ENCODE measurements around the gene WFIKKN1. TPM values are rescaled to one million over a fixed set of nuclear protein-coding genes. Genes with fewer than 3 reads are reported as not detected.

WFIKKN1 gene
- total and polyA plus RNA-seq, 11 donors: 0.15 to 1.1 (median 0.29) TPM

GRCh38 chr16:583470-583814, 47.3 kb upstream of the WFIKKN1 start:
- Histone ChIP-seq H3K4me1 (peaks cover 4 to 51% (median 18%) of the 10 kb centered on the region in 12 donors), H3K36me3 (peaks cover 0 to 8% (median 0%) of the 10 kb centered on the region in 9 donors), H3K4me3 (no peak overlapping the region), H3K9me3 (no peaks in the 10 kb centered on the region), H3K27me3 (no peaks in the 10 kb centered on the region), H3K27ac (peak overlapping the region in 3 of 12 donors; percentile 24 to 67 (median 60))
- WGBS, 4 donors: 57 to 69% (median 59%) methylated on average over 8 to 16 of the region's 16 CpGs
- no peak for ATAC-seq
- intact Hi-C loops (cut with DNase I): loop anchor here in 5 of 10 donors (5.0 to 10.0 kb wide), 3 partner anchors 61 to 79 kb away; partner anchors contain the start of genes MCRIP2 (in 2 of the 5) and WDR90 (in 2 of the 5)
- TF ChIP-seq POLR2A (IDR thresholded peaks at IDR 0.05) (no peak), CTCF (IDR thresholded peaks at IDR 0.05) (no peak)
- DNase-seq: no peak

GRCh38 chr16:583815-584591, 46.8 kb upstream of the WFIKKN1 start:
- Histone ChIP-seq H3K9me3 (no peaks in the 10 kb centered on the region), H3K27ac (peak overlapping the region in 3 of 12 donors; percentile 24 to 67 (median 60)), H3K4me1 (peaks cover 5 to 52% (median 19%) of the 10 kb centered on the region in 12 donors), H3K27me3 (no peaks in the 10 kb centered on the region), H3K4me3 (no peak overlapping the region), H3K36me3 (peaks cover 0 to 8% (median 0%) of the 10 kb centered on the region in 9 donors)
- DNase-seq (peak in 2 of 5 donors; percentile 33 to 63), ATAC-seq (no peak)
- 44 to 59% (median 53%) methylated on average over 12 to 38 of the region's 38 CpGs for WGBS, 4 donors
- TF ChIP-seq CTCF (IDR thresholded peaks at IDR 0.05) (no peak), POLR2A (IDR thresholded peaks at IDR 0.05) (no peak)
- intact Hi-C loops (cut with DNase I): loop anchor here in 5 of 10 donors (5.0 to 10.0 kb wide), 3 partner anchors 61 to 78 kb away; partner anchors contain the start of genes MCRIP2 (in 2 of the 5) and WDR90 (in 2 of the 5)

- intact Hi-C loops (cut with DNase I): loop anchor here in 3 of 10 donors (10.0 kb wide), 2 partner anchors 59 to 69 kb away; partner anchors contain the start of genes MCRIP2 (in 2 of the 3) and WDR90 (in 2 of the 3)
- DNase-seq: peak in 1 of 5 donors; percentile 30
- 19 to 26% (median 21%) methylated on average over 7 to 10 of the region's 10 CpGs for WGBS, 4 donors
- no peak for TF ChIP-seq POLR2A (IDR thresholded peaks at IDR 0.05)
- no peak for TF ChIP-seq CTCF (IDR thresholded peaks at IDR 0.05)
- no peak for ATAC-seq
- Histone ChIP-seq H3K36me3 (peaks cover 0 to 7% (median 0%) of the 10 kb centered on the region in 9 donors), H3K9me3 (no peaks in the 10 kb centered on the region), H3K4me1 (peaks cover 5 to 51% (median 19%) of the 10 kb centered on the region in 12 donors), H3K27me3 (no peaks in the 10 kb centered on the region), H3K4me3 (no peak overlapping the region), H3K27ac (no peak overlapping the region)
Observed at GRCh38 chr16:585351-585750, 45.4 kb upstream of the WFIKKN1 start.

- H3K36me3 ChIP-seq: peaks cover 0 to 1% (median 0%) of the 10 kb centered on the region in 9 donors
- peak in 1 of 5 donors; percentile 27 for DNase-seq
- ATAC-seq: no peak
- no peaks in the 10 kb centered on the region for H3K27me3 ChIP-seq
- WGBS, 4 donors: 40 to 56% (median 46%) methylated on average over 16 of the region's 16 CpGs
- no peak overlapping the region for H3K4me3 ChIP-seq
- no peak for TF ChIP-seq POLR2A (IDR thresholded peaks at IDR 0.05)
- no peak for TF ChIP-seq CTCF (IDR thresholded peaks at IDR 0.05)
- intact Hi-C loops (cut with DNase I): loop anchor here in 3 of 10 donors (10.0 kb wide), 2 partner anchors 59 to 69 kb away; partner anchors contain the start of genes MCRIP2 (in 2 of the 3) and WDR90 (in 2 of the 3)
- peaks cover 5 to 59% (median 23%) of the 10 kb centered on the region in 12 donors for H3K4me1 ChIP-seq
- no peaks in the 10 kb centered on the region for H3K9me3 ChIP-seq
- no peak overlapping the region for H3K27ac ChIP-seq
Observed at GRCh38 chr16:586047-586644, 44.6 kb upstream of the WFIKKN1 start.
